ENCODE results near the gene PHF20.
"Not testable (repeated sequence)": the region's sequence is repeated elsewhere in the genome, so short reads cannot be mapped to it uniquely, and the experiment has no call there.

PHF20 gene

DNA sequence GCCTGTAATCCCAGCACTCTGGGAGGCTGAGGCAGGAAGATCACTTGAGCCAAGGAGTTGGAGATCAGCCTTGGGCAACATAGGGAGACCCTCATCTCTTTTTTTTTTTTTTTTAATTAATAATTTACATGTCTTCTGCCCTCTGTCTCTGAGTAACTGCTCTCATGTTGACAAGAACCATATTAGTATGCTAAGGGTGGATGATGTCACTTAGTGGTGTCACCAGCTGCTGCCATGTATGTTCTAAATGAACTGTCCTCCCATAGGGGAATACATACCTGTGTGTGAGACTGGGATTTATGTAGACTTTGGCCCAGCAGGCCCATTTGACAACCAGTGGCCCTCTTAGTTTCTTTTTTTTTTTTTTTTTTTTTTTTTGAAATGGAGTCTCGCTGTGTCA lies 116.8 kb downstream of the PHF20 start:
- DNase-seq: no peak

DNA sequence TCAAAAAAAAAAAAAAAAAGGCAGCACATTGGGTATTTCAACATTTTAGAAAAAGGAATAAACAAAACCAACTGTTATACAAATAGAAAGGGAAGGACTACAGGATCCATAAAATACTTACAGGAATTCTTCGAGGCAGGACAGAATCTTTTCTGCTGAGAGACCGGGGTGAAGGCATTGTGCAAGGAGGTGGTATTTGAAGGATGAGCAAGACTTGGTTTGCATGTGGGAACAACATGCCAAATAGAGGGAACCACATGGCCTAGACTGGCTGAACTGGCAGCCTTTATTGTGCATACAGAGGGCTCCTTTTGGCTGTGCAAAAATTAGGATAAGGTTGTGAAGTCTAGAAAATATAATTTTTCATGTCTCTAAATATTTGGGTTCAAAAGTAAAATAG lies 119.6 kb downstream of the PHF20 start:
- no peak for DNase-seq

DNA sequence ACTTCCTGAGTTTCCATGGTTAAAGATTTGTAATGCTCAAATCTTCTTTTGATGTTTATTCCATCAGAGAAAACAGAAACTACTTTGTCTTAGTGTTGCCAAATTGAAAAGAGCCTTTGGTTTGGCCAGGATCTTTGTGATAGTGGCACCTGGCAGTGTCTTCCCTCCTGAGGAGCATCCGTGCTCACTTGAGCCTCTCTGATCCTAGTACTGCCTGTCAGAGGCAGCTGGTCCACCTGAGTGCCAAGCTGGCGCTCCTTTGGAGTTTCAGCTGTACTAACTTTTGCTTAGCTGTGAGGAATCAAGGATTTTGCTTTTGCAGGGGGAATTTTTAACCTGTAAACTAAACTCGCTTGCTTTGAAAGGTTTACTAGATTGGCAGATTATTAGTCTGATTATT lies 121.1 kb downstream of the PHF20 start:
- DNase-seq: no peak

DNA sequence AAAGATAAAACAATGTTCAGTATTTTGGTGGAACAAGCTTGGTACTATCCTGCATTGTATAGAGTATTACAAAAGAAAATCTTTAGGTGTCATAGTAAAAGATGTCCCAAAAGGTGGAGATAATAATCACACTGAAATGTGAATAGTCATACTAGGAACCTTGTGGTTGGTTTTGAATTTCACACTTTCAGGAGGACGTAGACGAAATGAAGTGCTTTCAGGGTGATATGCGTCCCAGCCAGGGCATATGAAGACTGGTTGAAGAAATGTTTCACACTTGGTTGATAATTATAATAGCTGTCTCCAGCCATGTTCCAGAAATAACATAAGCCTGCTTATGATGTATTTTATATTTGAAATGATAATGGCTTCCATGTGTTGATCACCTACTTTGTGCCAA lies 122.1 kb downstream of the PHF20 start:
- DNase-seq: no peak

DNA sequence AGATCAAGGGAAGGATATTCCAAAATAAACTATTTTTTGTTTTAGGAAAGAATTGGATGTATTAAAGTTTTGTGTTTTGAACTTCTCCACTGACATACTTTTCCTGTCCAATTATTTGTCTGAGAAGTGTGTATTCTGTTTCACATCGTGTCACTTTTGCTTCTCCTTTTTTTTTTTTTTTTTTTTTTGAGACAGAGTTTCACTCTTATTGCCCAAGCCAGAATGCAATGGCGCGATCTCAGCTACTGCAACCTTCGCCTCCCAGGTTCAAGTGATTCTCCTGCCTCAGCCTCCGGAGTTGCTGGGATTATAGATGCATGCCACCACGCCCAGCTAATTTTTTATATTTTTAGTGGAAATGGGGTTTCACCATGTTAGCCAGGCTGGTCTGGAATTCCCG lies 123.7 kb downstream of the PHF20 start:
- DNase-seq: not testable (repeated sequence)

DNA sequence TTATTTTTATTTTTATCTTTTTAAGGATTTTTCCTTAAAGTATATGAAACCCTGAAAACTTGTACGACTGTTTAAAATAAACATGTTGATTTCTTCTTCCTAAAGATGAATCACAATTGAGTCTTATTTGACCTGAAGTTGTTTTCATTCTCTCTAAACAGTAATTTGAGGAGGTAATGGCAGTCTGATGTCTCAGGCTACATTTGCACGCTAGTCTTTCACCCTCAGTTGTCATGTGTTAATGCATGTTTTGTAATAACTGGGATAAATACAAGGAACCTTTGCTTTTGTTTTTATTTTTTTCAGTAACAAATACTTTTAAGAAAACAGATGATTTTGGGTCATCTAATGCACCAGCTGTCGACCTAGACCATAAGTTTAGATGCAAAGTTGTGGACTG lies 127.2 kb downstream of the PHF20 start:
- no peak for DNase-seq

DNA sequence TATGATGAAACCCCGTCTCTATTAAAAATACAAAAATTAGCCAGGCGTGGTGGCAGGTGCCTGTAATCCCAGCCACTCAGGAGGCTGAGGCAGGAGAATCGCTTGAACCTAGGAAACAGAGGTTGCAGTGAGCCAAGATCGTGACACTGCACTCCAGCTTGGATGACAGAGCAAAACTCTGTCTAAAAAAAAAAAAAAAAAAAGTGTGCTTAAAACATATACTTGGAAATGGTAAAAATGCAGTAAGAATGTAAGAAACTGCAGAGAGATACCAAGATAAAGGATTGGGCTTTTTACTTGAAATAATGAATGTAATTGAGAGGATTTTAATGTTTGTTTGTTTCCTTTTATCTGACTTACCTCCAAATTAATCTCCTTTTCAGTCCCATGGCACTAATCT lies 129.4 kb downstream of the PHF20 start:
- DNase-seq: not testable (repeated sequence)

DNA sequence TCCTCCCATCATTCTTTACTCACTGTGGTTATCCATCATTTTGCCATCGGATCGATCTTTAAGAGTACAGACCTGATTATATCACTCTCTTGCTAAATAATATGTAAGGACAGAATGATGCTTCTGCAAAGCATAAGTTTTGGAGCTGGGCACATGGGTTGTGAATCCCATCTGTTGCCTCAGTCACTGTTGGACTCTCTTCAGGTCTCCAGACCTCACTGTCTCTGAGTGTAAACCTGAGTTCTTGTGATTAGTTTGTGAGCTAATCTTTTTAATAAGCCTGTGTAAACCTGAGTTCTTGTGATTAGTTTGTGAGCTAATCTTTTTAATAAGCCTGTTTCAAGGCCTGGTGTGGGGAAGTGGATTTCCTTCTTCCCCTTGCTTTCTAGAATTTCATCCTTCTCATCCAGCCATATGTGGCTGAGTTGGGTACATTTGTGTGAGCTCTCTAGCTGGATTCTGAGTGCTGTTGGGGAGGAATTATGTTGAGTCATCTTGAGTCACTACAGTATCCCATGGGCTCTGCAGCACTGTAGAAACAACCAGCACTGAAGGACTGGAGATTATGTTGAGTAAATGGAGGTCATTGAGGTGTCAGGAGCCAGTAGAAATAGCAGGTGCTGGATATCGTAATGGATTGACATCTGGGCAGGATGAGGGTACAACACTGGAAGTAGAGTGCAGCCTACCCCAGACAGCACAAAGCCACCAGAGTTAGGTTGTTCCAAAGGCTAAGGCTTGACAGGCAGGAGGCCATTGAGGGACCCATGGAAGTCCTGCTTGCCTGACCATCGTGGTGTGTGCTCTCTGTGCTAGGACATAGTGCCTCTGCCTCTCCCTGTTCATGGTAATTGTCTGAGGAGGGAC lies 130.1 kb downstream of the PHF20 start:
- DNase-seq: no peak

DNA sequence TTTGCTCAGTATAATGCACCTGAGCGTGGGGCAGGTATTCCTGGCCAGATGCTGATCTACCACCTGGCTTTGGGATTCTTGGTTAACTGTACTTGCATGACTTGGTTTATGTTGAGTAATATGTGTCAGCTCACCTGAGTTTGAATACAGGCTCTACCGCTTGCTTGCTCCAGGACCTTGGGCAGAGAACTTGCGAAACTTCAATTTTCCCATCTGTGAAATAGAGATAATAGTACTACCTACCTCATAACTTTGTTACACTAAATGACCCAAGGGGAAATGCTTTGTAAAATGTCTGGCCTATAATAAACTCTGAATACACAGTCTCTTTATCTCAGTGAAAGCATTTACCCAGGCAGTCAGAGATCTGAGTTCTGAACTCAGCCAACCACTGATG lies 130.7 kb downstream of the PHF20 start:
- DNase-seq: no peak

DNA sequence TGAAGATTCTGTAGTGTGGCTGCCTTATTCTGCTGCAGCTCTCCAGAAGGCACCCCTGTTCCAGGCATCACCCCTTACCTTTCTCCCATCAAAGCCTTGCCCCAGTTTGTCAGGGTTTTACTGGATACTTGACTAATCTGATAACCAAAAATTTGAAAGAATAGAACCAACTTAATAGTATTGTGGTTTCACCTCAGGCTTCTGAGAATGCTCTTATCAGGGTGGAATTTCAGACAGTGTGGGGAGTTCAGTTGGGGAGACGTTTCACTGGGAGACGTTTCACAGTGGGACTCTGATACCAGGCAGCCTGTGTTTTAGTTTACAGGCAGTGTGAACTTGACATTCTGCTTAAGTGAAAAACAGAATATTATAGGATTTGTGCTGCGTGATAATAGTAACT lies 132.0 kb downstream of the PHF20 start:
- DNase-seq: no peak

DNA sequence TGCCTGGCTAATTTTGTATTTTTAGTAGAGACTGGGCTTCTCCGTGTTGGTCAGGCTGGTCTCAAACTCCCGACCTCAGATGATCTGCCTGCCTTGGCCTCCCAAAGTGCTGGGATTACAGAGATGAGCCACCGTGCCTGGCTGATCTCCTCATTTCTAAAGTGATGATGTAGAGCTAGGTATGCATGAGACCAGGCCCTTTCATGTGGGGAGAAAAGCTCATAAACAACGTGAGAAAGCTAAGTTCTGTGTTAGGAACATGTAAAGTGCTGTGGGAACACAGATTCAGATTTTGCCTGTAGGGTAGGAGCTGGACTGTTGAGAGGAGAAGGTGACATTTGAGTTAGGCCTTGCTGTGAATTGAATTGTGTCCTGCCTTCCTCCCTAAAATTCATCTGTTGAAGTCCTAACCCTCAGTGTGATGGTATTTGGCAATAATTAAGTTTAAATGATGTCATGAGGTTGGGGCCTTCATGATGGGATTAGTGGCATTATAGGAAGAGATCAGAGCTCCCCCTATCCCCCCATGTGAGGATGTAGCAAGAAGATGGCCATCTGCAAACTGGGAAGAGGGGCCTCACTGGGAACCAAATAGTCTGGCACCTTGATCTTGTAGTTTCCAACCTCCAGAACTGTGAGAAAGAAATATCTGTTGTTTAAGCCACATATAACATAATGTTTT lies 133.3 kb downstream of the PHF20 start:
- DNase-seq: no peak

DNA sequence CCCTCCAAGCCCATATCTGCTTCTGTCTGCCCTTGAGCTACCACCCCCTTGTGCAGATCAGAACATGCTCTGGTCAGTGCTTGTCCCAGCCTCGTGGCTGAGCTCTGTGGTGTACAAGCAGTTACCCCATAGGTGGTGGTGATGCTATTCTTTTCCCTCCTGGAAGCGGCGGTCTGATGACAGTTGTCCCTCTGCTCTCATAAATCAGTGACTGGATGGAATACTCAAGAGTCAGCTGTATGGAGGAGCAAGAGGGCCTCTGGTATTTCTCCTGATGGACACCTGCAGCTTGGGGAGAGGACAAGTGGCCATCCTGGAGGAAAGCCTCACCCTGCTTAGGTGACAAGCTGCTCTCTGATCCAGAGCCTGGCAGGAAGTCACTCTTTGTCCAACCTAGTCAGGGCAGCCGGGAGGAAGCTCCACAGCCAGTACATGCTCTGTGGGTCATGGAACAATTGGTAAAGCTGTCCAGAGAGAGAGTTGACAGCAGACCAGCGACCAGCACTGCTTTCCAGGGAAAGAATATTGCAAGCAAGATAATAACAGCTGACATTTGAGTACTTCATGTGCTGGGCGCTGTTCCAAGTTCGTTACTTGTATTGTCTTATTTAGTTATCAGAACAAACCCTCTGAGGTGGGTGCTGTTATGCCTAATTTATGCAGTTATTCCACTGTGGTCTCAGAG lies 135.3 kb downstream of the PHF20 start:
- no peak for DNase-seq

DNA sequence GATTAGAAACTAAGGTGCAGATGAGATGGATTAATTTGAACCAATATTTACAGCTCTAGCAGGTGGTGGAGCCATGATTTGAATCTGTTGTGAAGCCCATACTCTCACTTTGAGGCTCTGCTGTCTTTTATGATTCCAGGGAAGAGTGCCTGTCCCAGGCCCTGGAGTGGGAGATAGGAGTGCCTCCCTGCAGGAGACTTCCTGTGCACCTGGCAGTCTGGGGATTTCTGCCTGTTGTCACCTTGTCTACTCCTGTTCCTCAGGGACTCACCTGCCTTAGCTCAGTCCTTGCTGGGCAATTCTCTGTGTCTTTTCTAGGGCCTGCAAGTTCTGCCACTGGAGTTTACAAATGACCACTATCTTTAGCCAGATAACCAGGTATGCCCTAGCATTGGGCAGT lies 136.2 kb downstream of the PHF20 start:
- DNase-seq: no peak

DNA sequence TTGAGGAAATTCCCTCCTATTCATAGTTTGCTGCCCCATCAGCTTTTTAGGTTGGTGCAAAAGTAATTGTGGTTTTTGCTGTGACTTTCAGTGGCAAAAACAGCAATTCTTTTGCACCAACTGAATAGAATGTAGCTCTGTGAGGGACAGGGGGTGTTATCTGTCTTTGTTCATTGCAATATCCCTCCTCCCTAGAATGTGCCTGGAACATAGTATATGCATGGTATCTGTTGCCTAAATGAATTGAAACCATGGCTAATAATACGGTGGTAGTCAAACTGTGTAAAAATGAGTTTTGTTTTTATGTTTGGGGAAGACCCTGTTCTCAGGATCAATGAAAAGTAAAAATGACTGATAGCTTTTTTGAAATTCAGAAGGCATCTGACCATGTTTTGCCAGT lies 137.4 kb downstream of the PHF20 start:
- DNase-seq: no peak

DNA sequence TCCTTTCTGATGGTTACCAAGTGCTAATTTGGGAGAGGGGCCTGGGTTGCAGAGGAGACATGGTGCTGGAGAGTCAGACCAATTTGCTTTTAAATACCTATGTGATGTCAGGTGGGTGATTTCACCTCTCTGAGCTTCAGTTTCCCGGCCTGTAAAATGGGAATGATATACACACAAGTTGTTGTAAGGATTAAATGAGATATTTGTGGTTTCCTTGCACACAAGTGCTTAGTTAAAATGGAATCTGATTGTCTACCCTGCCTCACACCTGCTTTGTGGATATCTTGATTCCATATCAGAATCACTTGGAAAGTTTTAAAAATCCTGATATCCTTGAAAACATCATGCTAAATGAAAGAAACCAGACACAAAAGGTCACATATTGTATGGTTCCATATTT lies 138.0 kb downstream of the PHF20 start:
- DNase-seq: no peak

DNA sequence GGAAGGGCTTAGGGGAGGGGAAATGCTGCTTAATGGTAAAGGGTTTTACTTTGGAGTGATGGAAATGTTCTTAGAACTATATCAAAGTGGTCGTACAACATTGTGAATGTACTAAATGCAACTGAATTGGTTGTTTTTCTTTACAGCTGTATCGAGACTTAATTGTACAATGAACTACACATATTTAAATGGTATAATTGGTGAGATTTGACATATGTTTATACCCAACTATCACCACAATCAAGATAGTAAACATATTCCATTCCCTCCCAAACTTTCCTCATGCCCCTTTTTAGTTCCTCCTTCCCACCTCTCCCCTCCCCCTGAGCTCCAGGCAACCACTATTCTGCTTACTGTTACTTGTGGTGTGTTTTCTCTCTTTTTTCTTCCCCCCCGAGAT lies 138.4 kb downstream of the PHF20 start:
- no peak for DNase-seq

DNA sequence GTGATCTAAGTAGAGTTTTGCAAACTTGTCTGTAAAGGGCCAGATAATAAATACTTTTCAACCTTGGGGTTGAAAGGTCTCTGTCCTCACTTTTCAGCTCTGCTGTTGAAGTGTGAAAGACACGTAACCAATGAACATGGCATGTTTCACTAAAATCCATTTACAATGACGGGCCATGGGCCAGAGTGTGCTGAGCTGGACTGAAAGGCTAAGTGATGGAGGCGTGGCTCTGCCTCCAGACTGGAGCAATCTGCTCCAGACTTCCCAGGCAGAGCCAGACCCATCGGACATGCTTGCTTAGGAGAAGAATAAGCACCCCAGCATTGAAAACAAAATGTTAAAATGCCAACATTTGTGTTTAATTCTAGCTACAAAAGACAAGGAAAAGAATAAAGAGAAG lies 141.1 kb downstream of the PHF20 start:
- DNase-seq: no peak

DNA sequence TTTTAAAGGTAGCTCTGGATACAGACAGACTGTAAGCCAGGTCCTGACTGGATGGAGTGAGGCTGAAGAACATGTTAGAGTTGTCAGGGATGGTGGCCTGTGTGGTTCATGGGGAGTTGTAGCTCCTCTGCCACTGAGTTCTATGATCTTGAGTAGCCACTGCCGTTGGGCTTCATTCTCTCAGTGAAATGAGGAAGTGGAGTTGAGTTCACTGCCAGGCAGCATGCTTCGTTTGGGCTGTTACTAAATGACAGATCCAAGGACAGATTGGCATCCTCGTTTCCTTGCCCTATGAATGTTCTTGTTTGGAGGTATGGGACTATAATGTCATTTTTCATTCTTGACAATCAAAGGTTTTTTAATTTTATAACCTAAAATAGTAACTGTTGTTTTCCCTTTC lies 145.3 kb downstream of the PHF20 start:
- DNase-seq: no peak

DNA sequence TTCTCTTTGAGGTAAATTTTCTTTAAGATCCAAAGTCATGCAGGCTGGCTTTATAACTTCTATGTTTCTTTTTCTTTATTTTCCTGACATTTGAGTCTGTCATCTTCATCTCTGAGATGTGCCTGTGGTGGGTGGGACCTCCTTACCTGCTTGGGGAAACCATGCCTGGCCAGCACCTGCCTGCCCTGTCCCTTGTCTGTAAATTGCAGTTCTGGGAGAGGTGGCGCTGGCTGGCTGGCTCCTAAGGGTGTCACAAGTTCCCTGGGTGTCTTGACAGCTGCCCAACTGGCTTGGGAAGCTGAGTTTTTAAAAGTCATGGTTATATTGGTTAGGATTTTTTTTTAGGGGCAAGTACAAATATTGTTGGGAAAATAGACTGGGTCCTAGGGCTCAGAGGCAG lies 146.2 kb downstream of the PHF20 start:
- DNase-seq: no peak

DNA sequence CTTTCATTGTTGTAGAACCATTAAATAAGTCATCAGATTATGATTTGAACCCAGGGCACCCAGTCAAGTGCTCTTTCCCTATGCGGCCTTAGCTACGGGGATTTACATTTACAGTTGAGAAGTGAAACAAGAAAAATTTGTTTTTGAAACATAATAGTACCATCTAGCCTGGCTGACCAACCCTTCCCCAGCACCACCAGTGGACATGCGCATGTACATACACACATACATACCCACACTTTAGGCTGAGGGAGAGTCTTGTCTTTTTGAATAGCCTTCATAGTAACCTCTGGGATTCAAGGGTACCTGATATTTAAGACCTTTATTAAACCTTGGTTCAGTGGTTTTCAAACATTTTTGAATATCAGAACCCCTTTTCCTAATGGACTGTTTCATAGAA lies 148.7 kb downstream of the PHF20 start:
- DNase-seq: no peak

DNA sequence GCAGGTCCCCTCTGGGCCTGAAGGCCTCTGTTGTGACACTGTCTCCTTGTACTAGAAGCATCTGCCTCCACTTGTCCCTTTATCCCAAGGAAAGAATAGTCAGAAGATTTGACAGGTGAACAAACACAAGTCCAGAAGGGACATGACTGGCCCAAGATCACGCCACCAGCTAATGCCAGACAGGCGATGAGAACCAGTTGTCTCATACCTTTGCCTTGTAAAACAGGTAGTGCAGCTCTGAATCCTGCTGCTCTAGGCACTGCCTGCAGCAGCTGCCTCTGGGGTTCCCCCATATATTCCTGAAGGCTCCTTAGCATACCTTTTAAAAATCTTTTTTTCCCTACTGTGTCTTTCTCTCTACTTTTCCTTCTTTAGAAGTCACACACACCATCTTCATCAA lies 157.5 kb downstream of the PHF20 start:
- no peak for DNase-seq

DNA sequence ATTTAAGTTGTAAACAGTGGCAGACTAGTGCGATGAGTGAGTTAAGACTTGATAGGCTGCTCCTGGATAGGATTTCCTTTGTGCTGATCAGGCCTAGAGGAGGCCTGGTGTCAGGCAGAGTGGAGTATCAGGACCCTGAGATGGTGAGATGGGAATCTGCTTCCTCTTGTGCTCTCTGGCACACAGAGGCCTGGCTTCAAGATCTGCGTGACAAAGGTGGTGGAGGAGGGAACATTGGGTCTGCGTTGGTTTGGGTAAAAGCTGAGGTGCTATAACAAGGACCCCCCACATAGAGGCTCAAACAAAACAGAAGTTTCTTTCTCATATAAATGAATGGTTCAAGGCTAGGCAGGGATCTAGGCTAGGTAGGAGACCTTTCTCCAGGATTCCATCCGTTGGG lies 162.2 kb downstream of the PHF20 start:
- no peak for DNase-seq

DNA sequence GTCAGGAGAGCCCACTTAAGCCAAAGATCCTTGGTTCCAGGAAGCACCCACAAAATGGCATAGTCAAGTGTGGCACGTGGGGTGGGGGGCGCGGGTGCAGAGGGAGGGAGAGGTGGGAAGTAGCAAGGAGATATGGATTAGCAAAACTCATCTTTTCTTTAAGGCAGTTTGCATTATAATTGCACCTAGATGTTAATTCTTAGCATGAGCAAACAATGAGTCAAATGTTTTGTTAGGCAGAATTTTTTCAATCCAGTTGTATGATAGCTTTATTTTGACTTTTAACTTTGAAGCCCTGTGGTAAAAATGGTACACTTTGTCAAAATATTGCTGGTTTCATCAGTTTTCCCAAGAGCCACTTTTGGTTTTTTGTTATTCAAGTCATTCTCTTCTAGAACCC lies 167.4 kb downstream of the PHF20 start:
- no peak for DNase-seq

DNA sequence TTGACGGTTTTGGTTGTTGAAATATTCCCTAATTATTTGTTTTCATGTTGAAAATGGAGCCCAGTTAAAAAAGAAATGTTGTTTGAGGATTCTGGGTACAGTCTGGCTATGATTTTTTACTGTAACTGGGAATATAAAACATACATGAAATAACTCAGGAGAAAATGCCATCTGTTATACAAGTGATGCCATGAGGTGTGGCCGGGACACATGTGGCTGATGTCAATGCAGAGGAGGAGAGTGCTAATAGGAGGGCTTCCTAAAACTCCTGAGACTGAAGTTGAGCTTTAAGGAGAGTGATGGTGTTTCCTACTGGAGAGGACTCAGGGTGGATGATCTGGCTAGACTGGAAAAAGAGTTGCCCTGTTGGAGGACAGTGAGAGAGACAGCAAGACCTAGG lies 169.8 kb downstream of the PHF20 start:
- no peak for DNase-seq

All from SIG-M5 (cell line).